ENCODE results near the gene TOP1. TPM values are rescaled to one million over a fixed set of nuclear protein-coding genes. Genes with fewer than 3 reads are reported as not detected.

TOP1 gene
- polyA plus RNA-seq, 3 donors = 6.9 to 11.5 (median 11.5) TPM

GRCh38 chr20:41171736-41172295 lies 143.2 kb downstream of the TOP1 start:
- H3K27me3 Mint-ChIP-seq (ENCODE audit: low read depth in 3 of 3) = peaks cover 23 to 49% (median 25%) of the 10 kb centered on the region in 3 donors
- H3K9me3 Mint-ChIP-seq = peaks cover 0 to 1% (median 0%) of the 10 kb centered on the region in 7 donors
- H3K9ac ChIP-seq (ENCODE audit: insufficient read depth, low read length, poor library complexity, severe bottlenecking) = no peak overlapping the region
- peaks cover 3 to 12% of the 10 kb centered on the region in 2 donors for H3K36me3 Mint-ChIP-seq
- DNase-seq = no peak
- H3K4me3 Mint-ChIP-seq = no peak overlapping the region
- intact Hi-C loops (cut with micrococcal nuclease) = loop anchor here in 1 of 2 donors (10.0 kb wide), 1 partner anchor 53 kb away; no protein-coding TSS in a partner anchor
- no peaks in the 10 kb centered on the region for H3K36me3 ChIP-seq (replicated peaks in 1 of 2; ENCODE audit: control insufficient read depth in 1 of 2, insufficient read depth in 2 of 2, low read length in 2 of 2)
- WGBS (ENCODE audit: insufficient coverage) = no CpG with 5 or more reads among the region's 3 CpGs
- H3K27ac Mint-ChIP-seq = no peak overlapping the region
- H3K27ac ChIP-seq (ENCODE audit: low read depth in 1 of 2, low read length in 2 of 2) = no peak overlapping the region
- H3K9me3 ChIP-seq (replicated peaks in 1 of 2; ENCODE audit: control insufficient read depth in 1 of 2, insufficient read depth in 1 of 2, low read length in 2 of 2) = no peaks in the 10 kb centered on the region
- no peaks in the 10 kb centered on the region for H4K20me1 ChIP-seq (ENCODE audit: insufficient read depth, low read length)
- peaks cover 0 to 6% of the 10 kb centered on the region in 2 donors for H3K27me3 ChIP-seq (ENCODE audit: control insufficient read depth in 2 of 2, insufficient read depth in 2 of 2, low read length in 2 of 2)
- H3K4me1 Mint-ChIP-seq = no peaks in the 10 kb centered on the region
- no peaks in the 10 kb centered on the region for H3K79me2 ChIP-seq (ENCODE audit: insufficient read depth, low read length)
- no peak overlapping the region for H2AFZ ChIP-seq (ENCODE audit: insufficient read depth, low read depth, low read length, poor library complexity, severe bottlenecking)
- no peak overlapping the region for H3K4me3 ChIP-seq (replicated peaks in 1 of 3; ENCODE audit: low read depth in 2 of 3, low read length in 3 of 3)
- TF ChIP-seq CTCF (IDR thresholded peaks at IDR 0.05) = no peak
- H3K4me1 ChIP-seq (ENCODE audit: control insufficient read depth in 1 of 2, insufficient read depth in 2 of 2, low read length in 2 of 2) = no peaks in the 10 kb centered on the region
- H3K4me2 ChIP-seq (replicated peaks; ENCODE audit: extremely low read depth, low read length, poor library complexity, severe bottlenecking) = no peak overlapping the region

GRCh38 chr20:41172296-41173140 lies 143.9 kb downstream of the TOP1 start:
- TF ChIP-seq CTCF (IDR thresholded peaks at IDR 0.05) = no peak
- no peak overlapping the region for H3K27ac Mint-ChIP-seq
- no peak overlapping the region for H3K4me2 ChIP-seq (replicated peaks; ENCODE audit: extremely low read depth, low read length, poor library complexity, severe bottlenecking)
- H3K27ac ChIP-seq (ENCODE audit: low read depth in 1 of 2, low read length in 2 of 2) = no peak overlapping the region
- intact Hi-C loops (cut with micrococcal nuclease) = loop anchor here (1.0 to 10.0 kb wide), 2 partner anchors 52 to 168 kb away; partner anchors contain the start of gene LPIN3 (in 2 of the 2)
- no peaks in the 10 kb centered on the region for H3K9me3 ChIP-seq (replicated peaks in 1 of 2; ENCODE audit: control insufficient read depth in 1 of 2, insufficient read depth in 1 of 2, low read length in 2 of 2)
- no peaks in the 10 kb centered on the region for H4K20me1 ChIP-seq (ENCODE audit: insufficient read depth, low read length)
- H3K79me2 ChIP-seq (ENCODE audit: insufficient read depth, low read length) = no peaks in the 10 kb centered on the region
- peaks cover 3 to 12% of the 10 kb centered on the region in 2 donors for H3K36me3 Mint-ChIP-seq
- no peak overlapping the region for H3K4me3 Mint-ChIP-seq
- peaks cover 21 to 45% (median 25%) of the 10 kb centered on the region in 3 donors for H3K27me3 Mint-ChIP-seq (ENCODE audit: low read depth in 3 of 3)
- peaks cover 0 to 4% of the 10 kb centered on the region in 2 donors for H3K27me3 ChIP-seq (ENCODE audit: control insufficient read depth in 2 of 2, insufficient read depth in 2 of 2, low read length in 2 of 2)
- H3K4me3 ChIP-seq (replicated peaks in 1 of 3; ENCODE audit: low read depth in 2 of 3, low read length in 3 of 3) = no peak overlapping the region
- H3K36me3 ChIP-seq (replicated peaks in 1 of 2; ENCODE audit: control insufficient read depth in 1 of 2, insufficient read depth in 2 of 2, low read length in 2 of 2) = no peaks in the 10 kb centered on the region
- H3K9me3 Mint-ChIP-seq = peaks cover 0 to 1% (median 0%) of the 10 kb centered on the region in 7 donors
- no peak overlapping the region for H3K9ac ChIP-seq (ENCODE audit: insufficient read depth, low read length, poor library complexity, severe bottlenecking)
- H3K4me1 ChIP-seq (ENCODE audit: control insufficient read depth in 1 of 2, insufficient read depth in 2 of 2, low read length in 2 of 2) = no peaks in the 10 kb centered on the region
- 97% methylated on average over 16 of the region's 18 CpGs for WGBS (ENCODE audit: insufficient coverage)
- no peak for DNase-seq
- no peaks in the 10 kb centered on the region for H3K4me1 Mint-ChIP-seq
- H2AFZ ChIP-seq (ENCODE audit: insufficient read depth, low read depth, low read length, poor library complexity, severe bottlenecking) = no peak overlapping the region

Data from CD14-positive monocyte (primary cell).